Muscle of arm (tissue), 12 donors: Measurements from ENCODE around the gene PTPRT. TPM values are rescaled to one million over a fixed set of nuclear protein-coding genes. Genes with fewer than 3 reads are reported as not detected.

ENCODE experiments used
- DNase-seq: peaks from one replicate; pipeline ENCODE4 v3.0.0-alpha.2; 2013
- polyA plus RNA-seq, 12 donors: library from polyadenylated mRNA; unstranded; fragments of 120-200 nt; gene quantifications; one replicate each; pipeline ENCODE4 v1.2.1, GENCODE V29; 2013; ENCODE audit not compliant: insufficient read length in 12 of 12

Gene PTPRT
- polyA plus RNA-seq, 12 donors = 0.24 to 1.2 (median 0.50) TPM; not detected in 2

DNA sequence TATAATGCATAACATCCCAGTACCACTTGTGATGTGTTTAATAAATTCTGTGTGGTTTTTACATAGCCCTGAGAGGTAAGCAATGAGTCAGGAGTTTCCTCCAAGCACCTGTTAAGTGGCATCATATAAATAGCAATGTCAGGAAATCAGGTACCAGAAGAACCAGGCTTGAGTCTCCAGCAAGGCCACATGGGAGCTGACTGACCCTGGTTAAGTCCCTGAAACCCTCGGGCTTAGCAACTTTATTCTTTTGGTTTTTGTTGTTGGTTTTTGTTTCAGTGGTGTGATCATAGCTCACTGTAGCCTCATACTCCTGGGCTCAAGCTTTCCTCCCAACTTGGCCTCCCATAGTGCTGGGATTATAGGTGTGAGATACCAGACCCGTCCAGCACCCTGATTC lies 70.0 kb downstream of the PTPRT start:
- no peak for DNase-seq

- DNase-seq = no peak
Measured at GRCh38 chr20:43102394-43102793, 87.3 kb downstream of the PTPRT start.

DNA sequence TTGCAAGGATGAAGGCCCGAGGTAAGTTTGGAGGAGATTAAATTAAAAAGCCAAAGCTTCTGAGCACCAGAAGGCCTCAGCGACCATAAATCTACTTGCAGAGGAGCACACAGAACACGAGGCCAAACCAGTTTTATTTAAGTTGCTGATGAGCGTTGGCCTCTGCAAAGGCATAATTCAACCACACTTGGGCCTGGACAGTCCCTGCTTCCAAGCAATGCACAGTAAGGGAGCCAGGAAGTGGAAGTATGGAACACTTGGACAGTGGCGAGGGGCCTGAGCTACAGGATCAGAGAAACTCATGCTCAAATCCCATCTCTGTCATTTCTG lies 92.8 kb downstream of the PTPRT start:
- DNase-seq = no peak

- peak; percentile 87 for DNase-seq
Measured at GRCh38 chr20:43096126-43096930, 93.4 kb downstream of the PTPRT start.

DNA sequence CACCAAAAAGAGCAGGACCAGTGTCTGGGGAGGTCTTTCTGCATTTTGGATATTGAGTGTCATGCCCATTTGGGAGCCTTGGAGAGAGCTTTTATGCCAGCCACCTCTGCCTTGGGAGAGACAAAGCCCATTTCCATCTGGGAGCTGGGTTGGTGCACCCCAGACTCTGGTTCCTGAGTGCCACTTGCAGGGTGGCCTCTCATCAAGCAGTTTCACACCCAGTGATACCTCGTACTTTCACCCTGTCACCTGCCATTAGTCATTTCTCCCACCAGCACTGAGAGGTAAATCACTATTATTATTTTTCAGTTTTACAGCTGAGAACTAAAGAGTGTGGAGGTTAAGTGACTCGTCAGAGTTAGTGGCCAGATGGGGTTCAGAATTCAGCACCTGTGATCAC lies 94.7 kb downstream of the PTPRT start:
- no peak for DNase-seq

DNA sequence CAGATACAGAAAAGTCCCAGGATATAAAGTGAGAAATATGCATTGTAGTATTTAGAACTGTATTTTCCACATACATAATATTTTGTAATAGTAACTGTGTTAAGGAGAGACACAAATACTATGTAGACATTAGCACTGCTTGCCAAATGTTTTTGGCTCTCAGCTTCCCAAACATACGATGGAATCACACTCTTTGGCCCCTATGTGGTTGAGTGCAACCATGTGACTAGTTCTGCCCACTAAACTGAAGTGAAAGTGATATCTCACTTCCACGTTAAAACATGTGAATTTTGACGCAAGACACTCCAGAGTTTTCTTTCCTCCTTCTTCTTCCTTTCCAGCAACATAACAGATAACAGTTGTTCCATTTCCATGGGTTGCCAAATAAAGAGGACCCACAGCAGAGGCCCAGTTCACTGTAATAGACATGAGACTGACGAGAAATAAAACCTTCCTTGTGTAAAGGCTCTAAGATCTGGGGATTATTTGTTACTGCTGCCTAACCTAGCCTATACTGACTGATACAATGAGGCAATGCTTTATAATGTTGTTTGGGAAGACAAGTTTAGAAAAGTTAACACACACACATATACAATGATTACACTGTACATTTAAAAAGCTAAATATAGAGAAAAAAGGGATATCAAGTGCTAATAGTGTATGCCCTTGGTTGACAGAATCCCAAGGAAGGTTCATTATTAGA lies 97.2 kb downstream of the PTPRT start:
- DNase-seq = peak; percentile 33

DNA sequence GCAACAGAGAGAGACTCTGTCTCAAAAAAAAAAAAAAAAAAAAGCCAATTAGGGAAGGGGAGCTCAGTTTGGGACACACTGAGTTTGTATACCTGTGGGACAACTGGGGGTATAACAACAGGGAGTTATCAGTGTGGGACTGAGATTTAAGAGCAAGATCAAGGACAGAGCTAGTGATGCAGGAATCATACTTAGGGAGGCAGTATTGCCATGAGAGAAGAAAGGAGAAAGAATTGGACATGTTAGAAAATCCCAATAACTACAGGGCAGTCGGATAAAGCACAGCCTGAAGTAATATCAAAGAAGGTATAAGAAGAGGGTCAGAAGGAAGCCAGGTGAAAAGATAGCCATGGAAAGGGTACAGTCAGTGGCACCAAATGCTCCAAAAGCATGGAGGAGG lies 121.2 kb downstream of the PTPRT start:
- peak; percentile 15 for DNase-seq

- no peak for DNase-seq
Measured at GRCh38 chr20:43066125-43066524, 123.6 kb downstream of the PTPRT start.

DNA sequence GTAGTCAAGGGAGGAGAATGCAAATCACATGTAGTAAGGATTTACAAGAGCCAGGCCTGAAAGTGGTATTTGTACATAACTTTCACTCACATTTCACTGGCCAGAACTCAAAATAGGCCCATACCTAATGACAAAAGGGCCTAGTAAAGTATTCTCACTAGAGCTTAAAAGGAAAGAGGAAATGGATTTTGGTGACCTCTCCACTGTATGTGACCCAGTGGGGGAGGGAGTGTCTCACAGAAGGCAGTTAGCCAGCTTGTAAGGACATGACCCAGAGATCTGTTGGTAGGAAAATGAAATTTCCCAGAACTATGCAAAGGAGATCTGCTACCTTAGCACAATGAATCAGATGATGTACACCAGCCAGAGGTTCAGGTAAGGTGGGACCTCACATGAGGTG lies 124.4 kb downstream of the PTPRT start:
- DNase-seq = no peak

GRCh38 chr20:43058077-43058476 lies 131.6 kb downstream of the PTPRT start:
- no peak for DNase-seq

GRCh38 chr20:43057317-43057716 lies 132.4 kb downstream of the PTPRT start:
- no peak for DNase-seq

DNA sequence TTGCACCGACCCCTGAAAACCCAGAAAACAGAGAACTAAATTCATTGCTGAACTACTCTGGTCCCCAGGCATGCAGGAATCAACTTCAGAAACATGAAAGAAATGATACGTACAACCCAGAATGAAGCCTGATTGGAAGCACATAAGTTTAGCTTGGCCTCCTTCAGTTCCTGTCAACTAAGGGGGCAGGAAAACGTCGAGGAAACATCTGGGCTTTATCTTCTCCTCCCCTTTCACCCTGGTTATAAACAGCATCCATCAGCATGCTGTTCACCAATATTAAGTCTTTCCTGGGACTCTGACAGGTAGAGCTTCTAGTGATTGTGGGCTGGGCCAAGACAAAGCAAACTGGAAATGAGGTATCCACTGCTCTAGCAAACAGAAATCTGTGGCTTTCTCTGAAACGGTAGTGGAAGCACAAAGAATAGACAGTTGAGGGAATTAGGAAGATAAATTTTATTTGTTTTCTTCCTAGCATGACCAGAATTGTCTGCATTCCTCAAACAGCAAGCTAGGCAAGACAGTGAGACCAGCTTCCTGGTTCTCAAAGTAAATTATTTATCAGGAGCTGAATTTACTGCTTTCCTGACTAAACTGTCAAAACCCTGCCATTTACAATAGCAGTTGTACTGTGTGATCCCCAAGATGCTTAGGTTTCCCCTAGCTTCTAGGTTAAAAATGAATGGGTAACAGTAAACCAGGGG lies 134.4 kb downstream of the PTPRT start:
- DNase-seq = no peak

DNA sequence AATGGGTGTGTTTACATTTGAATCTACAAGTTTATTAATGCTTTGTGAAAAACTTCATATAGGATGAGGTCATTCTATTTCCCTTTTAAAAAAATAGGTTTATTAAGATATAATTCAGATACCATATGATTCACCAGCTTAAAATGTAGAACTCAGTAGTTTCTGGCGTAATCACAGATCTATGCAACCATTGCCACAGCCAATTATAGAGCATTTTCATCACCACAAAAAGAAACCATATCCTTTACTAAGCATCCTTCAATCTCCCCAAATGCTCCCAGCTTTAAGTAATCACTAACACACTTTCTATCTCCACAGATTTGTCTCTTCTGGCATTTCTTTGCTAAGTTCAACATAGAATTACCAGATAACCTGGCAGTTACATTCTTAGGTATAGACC lies 137.2 kb downstream of the PTPRT start:
- DNase-seq = no peak

GRCh38 chr20:43046966-43047365 lies 142.7 kb downstream of the PTPRT start:
- DNase-seq = no peak

DNA sequence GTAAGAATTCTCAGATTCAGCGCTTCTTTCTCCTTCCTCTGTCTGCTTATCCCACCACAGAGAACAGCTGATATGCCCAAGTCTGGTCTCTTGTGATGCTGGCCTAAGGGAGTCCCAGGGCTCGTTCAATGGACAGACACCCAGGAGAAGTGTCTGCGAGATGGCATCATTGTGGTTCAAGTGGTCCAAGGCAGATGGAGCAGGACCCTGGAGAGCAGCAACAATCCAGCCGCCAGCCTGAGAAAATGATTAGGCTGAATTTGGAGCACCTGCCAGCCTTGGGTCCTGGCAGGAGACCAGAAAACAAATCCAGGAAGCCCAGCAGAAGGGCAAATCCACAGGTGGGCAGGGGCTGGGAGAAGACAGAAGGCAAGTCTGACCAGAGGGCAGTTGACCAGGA lies 145.8 kb downstream of the PTPRT start:
- DNase-seq = no peak

- peak; percentile 19 for DNase-seq
Measured at GRCh38 chr20:43040427-43040826, 149.3 kb downstream of the PTPRT start.

DNA sequence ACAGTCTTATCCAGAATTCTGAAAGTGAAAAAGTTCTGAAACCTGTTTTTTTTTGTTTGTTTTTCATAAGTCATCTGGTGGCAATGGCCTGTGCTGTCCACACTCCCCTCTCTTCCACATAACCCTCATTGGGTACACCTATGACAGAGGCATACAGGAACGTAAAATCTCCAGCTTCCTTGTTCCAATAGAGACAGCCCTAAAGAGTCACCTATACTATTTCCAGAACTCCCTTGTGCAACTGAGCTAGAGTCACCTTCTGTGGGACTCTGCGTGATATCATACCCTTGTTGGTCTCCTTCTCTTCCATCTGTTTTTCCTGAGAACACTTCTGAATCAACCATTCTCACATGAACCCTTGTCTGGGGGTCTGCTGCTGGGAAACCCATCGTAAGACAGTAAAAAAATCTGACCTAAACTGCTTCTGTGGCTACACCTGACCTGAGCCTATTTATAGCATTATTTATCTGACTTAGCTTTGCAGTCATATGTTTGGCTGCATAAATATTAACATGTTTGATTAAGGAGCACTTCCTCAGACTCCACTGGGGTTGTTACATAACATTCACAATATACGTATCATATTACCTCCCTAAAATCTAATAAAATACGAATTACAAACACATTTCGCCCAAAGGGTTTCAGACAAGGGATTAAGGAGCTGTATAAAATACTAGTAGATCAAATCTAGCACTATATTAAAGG lies 151.9 kb downstream of the PTPRT start:
- no peak for DNase-seq

DNA sequence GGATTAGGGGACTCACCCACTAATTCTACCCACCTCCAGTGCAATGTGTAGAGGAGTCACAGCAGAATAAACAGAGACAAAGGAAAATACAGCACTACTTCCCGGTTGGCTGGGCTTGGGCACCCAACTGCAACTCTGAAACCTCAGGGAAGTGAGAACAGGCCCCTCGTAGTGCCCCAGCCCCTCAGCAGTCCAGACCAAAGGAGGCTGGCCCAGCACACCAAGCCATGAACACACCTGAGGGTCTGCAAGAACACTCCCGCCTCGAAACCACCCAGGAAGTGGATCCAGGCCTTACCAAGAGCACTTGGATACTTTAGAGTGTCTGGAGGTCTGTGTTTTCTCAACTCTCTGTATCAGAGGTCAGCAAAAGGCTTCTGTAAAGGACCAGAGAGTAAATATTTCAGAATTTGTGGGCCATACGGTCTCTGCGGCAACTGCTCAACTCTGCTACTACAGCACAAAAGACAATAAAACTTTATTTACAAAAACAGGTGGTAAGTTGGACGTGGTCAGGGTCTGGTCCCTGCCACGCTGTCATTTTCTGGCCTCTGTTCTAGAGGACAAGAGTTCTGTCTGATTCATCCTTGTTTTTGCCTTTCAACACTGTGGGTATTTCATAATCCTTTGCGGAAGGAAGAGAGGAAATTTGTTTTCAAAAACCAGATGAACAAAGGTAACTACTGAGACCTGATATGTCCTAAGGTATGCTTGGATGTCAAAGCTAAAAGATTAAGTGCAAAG lies 154.6 kb downstream of the PTPRT start:
- no peak for DNase-seq

DNA sequence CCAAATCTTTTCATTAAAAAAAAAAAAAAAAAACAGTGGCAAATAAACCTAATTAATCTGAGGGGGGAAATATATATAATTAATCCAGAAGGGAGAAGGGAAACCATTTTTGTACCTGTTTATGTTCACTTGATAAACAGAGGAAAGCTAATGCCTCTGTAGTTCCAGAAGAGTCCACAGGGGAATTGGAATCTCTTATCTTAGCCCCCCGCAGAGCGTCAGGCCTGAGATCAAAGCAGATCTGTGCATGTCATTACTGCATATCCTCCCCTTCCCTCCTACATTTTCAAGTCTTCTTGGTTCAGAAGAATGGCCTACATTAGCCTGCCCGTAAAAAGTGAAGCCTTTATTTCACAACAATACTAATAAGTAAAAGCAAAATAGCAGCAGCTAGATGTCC lies 157.2 kb downstream of the PTPRT start:
- no peak for DNase-seq

DNA sequence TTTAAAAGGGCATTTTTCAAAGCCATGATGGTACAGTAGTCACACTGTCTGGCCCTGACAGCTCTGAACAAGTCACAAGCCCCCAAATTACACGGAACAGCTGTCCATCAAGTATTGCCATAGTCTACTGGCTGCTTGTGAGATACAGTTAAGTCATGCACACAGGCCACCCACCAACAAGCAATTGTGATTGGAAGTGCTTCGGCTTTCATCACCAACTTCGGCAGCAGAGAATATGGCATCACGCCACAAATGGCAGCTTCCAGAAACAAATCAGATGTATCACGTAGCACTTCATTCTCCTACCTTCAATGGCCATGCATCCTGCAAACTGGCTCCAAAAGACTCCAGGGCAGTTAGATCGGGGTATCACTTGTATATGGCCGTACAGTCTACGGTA lies 160.5 kb downstream of the PTPRT start:
- DNase-seq = no peak

DNA sequence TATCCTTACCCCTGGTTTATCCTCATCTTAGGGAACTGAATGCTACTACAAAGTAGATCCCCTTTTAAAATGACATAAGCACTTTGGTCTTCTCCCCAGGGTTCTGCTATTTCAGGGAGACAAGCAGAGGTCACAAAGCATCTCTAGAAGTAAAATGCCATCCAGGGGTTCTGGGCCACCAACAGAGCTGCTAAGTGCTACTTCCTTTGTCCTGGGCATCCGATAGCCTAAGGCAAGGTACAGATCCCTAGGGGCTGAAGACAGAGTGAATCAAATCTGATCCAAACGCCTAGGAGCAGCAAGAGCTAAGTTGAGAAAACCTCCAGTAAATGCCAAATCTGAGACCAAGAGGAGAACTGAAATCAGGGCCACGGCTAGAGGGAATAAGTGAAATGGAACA lies 161.2 kb downstream of the PTPRT start:
- DNase-seq = no peak

DNA sequence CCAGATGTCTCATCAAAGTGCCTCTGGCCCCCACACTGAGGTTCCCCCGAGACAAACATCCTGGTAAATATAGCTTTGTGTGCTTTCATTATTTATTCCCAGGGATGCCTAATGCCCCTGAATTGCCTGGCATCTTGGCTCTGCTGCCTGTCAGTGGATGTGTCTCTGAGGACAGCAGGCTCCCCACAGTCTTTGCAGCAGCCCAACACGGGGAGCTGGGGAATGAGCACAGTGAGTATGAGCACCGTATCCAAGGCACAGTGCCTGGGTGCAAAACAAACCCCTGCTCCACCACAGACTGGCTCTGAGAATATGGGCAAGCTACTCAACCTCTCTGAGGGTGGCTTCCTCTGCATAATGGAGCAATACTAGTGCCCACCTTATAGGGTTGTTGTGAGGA lies 165.9 kb downstream of the PTPRT start:
- no peak for DNase-seq
